IMR-90 (cell line): ENCODE results near the gene FGFRL1. TPM values are rescaled to one million over a fixed set of nuclear protein-coding genes. Genes with fewer than 3 reads are reported as not detected.

Source experiments
- ATAC-seq: fragments of 200-7000 bp; cut with Tn5 transposase; 2 replicates; pipeline ENCODE4 v1.9.1; 2020; ENCODE audit warnings: low read depth, mild to moderate bottlenecking, moderate library complexity
- BruUV-seq: library from RNA; stranded (reverse); fragments of 400-500 nt; replicated peaks from 2 replicates; lab custom pipeline; 2021; lab: Mats Ljungman, UMichigan
- CTCF ChIA-PET: fragments of 300-600 bp; formaldehyde crosslinking; extraction: SDS; loops from one replicate; lab custom pipeline; 2021; ENCODE audit warnings: antibody characterized with exemption; lab: Yijun Ruan, JAX
- POLR2A ChIA-PET: fragments of 300-600 bp; sonication (Branson Sonifier 250); formaldehyde crosslinking; loops from one replicate; lab custom pipeline; 2022; ENCODE audit warnings: antibody characterized with exemption; ENCODE audit not compliant: unreplicated experiment; lab: Charles Lee
- DNase-seq: peaks from one replicate; pipeline ENCODE4 v3.0.0; 2013
- H2AFZ ChIP-seq: replicated peaks from 2 replicates; pipeline ENCODE3; 2013; ENCODE audit warnings: low read length, mild to moderate bottlenecking; ENCODE audit not compliant: poor library complexity
- H2AK5ac ChIP-seq: 2 replicates; pipeline ENCODE4 v1.6.1; 2013; ENCODE audit warnings: low read depth, low read length, inconsistent platforms
- H2AK9ac ChIP-seq: replicated peaks from 2 replicates; pipeline ENCODE3; 2013; ENCODE audit warnings: mild to moderate bottlenecking, low read depth, low read length, moderate library complexity; ENCODE audit not compliant: poor library complexity
- H2BK120ac ChIP-seq: 2 replicates; pipeline ENCODE4 v1.6.1; 2013; ENCODE audit warnings: low read depth, low read length, inconsistent platforms
- H2BK15ac ChIP-seq: 3 replicates; pipeline ENCODE4 v1.6.1; 2013; ENCODE audit warnings: low read depth, low read length, inconsistent platforms
- H2BK20ac ChIP-seq: 2 replicates; pipeline ENCODE4 v1.6.1; 2013; ENCODE audit warnings: low read depth, mild to moderate bottlenecking, inconsistent platforms, low read length, moderate library complexity
- H2BK5ac ChIP-seq: 2 replicates; pipeline ENCODE4 v1.6.1; 2013; ENCODE audit warnings: mild to moderate bottlenecking, low read depth, low read length, inconsistent platforms; ENCODE audit not compliant: poor library complexity, severe bottlenecking
- H3K14ac ChIP-seq: replicated peaks from 2 replicates; pipeline ENCODE4 v1.6.1; 2013; ENCODE audit warnings: low read depth, low read length, inconsistent platforms
- H3K18ac ChIP-seq: 2 replicates; pipeline ENCODE4 v1.6.1; 2013; ENCODE audit warnings: low read depth, low read length, control low read depth
- H3K23ac ChIP-seq: 2 replicates; pipeline ENCODE4 v1.6.1; 2013; ENCODE audit warnings: low read depth, low read length, inconsistent platforms
- H3K27ac ChIP-seq: 2 replicates; pipeline ENCODE4 v1.5.1; 2013; ENCODE audit warnings: mild to moderate bottlenecking, control low read depth, low read length; ENCODE audit not compliant: insufficient read depth
- H3K27me3 ChIP-seq: 2 replicates; pipeline ENCODE4 v1.6.1; 2013; ENCODE audit warnings: low read length; ENCODE audit not compliant: control insufficient read depth, insufficient read depth
- H3K36me3 ChIP-seq: 2 replicates; pipeline ENCODE4 v1.6.1; 2013; ENCODE audit warnings: low read length, mixed read lengths; ENCODE audit not compliant: control insufficient read depth, insufficient read depth
- H3K4ac ChIP-seq: 2 replicates; pipeline ENCODE4 v1.6.1; 2013; ENCODE audit warnings: low read depth, low read length, inconsistent platforms
- H3K4me1 ChIP-seq: 2 replicates; pipeline ENCODE4 v1.6.1; 2013; ENCODE audit warnings: low read length, mixed read lengths; ENCODE audit not compliant: control insufficient read depth, insufficient read depth
- H3K4me2 ChIP-seq: 2 replicates; pipeline ENCODE4 v1.6.1; 2013; ENCODE audit warnings: low read depth, mild to moderate bottlenecking, control low read depth, low read length, moderate library complexity
- H3K4me3 ChIP-seq: 2 replicates; pipeline ENCODE4 v1.5.1; 2013; ENCODE audit warnings: low read depth, mild to moderate bottlenecking, control low read depth, low read length, moderate library complexity; ENCODE audit not compliant: insufficient read depth
- H3K56ac ChIP-seq: 2 replicates; pipeline ENCODE4 v1.6.1; 2013; ENCODE audit warnings: low read length, inconsistent platforms; ENCODE audit not compliant: insufficient read depth; ENCODE audit errors: extremely low read depth
- H3K79me1 ChIP-seq, 2 experiments: 2 replicates each; pipeline ENCODE4 v1.6.1; 2013; ENCODE audit warnings: low read length in 2 of 2, inconsistent platforms in 1 of 2, low read depth in 1 of 2
- H3K9ac ChIP-seq: 2 replicates; pipeline ENCODE4 v1.6.1; 2013; ENCODE audit warnings: low read depth, low read length, control low read depth
- H3K9me1 ChIP-seq: 2 replicates; pipeline ENCODE4 v1.6.1; 2013; ENCODE audit warnings: low read length, inconsistent platforms; ENCODE audit not compliant: insufficient read depth
- H3K9me3 ChIP-seq: 2 replicates; pipeline ENCODE4 v1.6.1; 2013; ENCODE audit warnings: low read length; ENCODE audit not compliant: control insufficient read depth, insufficient read depth
- H4K20me1 ChIP-seq: 2 replicates; pipeline ENCODE4 v1.6.1; 2013; ENCODE audit warnings: low read length, inconsistent platforms; ENCODE audit not compliant: insufficient read depth
- H4K5ac ChIP-seq: 2 replicates; pipeline ENCODE4 v1.6.1; 2013; ENCODE audit warnings: mild to moderate bottlenecking, low read depth, low read length, control low read depth
- H4K8ac ChIP-seq, 2 experiments: 2 replicates each; pipeline ENCODE4 v1.6.1; 2013; ENCODE audit warnings: low read depth in 2 of 2, low read length in 2 of 2, control low read depth in 1 of 2, inconsistent platforms in 1 of 2
- H4K91ac ChIP-seq: 2 replicates; pipeline ENCODE4 v1.6.1; 2013; ENCODE audit warnings: low read depth, low read length, inconsistent platforms; ENCODE audit not compliant: insufficient read depth
- BHLHE40 ChIP-seq: fragments of 150-350 bp; IDR thresholded peaks from 2 replicates; pipeline ENCODE4 v1.6.1; 2016; ENCODE audit warnings: mild to moderate bottlenecking, low read depth, low read length
- CEBPB ChIP-seq: IDR thresholded peaks from 2 replicates; pipeline ENCODE4 v1.6.1; 2012; ENCODE audit warnings: low read depth, low read length, improper control_type of control experiment
- CHD1 ChIP-seq: IDR thresholded peaks from 2 replicates; pipeline ENCODE4 v1.6.1; 2012; ENCODE audit warnings: low read depth, low read length, improper control_type of control experiment
- ELK1 ChIP-seq: fragments of 150-350 bp; IDR thresholded peaks from 2 replicates; pipeline ENCODE4 v1.6.1; 2016; ENCODE audit warnings: low read depth, mild to moderate bottlenecking, low read length, moderate library complexity, borderline replicate concordance
- FOS ChIP-seq: fragments of 150-350 bp; IDR thresholded peaks from 2 replicates; pipeline ENCODE4 v1.6.1; 2016; ENCODE audit warnings: low read depth, low read length
- MAFK ChIP-seq: IDR thresholded peaks from 2 replicates; pipeline ENCODE4 v1.6.1; 2012; ENCODE audit warnings: low read depth, low read length, improper control_type of control experiment
- MAZ ChIP-seq: IDR thresholded peaks from 2 replicates; pipeline ENCODE4 v1.6.1; 2012; ENCODE audit warnings: low read depth, mild to moderate bottlenecking, low read length, improper control_type of control experiment, moderate library complexity, borderline replicate concordance
- MXI1 ChIP-seq: IDR thresholded peaks from 2 replicates; pipeline ENCODE4 v1.6.1; 2012; ENCODE audit warnings: low read depth, mild to moderate bottlenecking, low read length, moderate library complexity, borderline replicate concordance
- NFE2L2 ChIP-seq: fragments of 150-350 bp; IDR thresholded peaks from 2 replicates; pipeline ENCODE4 v1.6.1; 2016; ENCODE audit warnings: low read depth, mild to moderate bottlenecking, low read length
- POLR2A ChIP-seq: IDR thresholded peaks from 2 replicates; pipeline ENCODE4 v1.6.1; 2012; ENCODE audit warnings: mild to moderate bottlenecking, low read depth, low read length
- RAD21 ChIP-seq: IDR thresholded peaks from 2 replicates; pipeline ENCODE4 v1.6.1; 2012; ENCODE audit warnings: low read length, improper control_type of control experiment
- RCOR1 ChIP-seq: IDR thresholded peaks from 2 replicates; pipeline ENCODE4 v1.6.1; 2012; ENCODE audit warnings: mild to moderate bottlenecking, low read length, improper control_type of control experiment; ENCODE audit not compliant: insufficient replicate concordance
- RFX5 ChIP-seq: IDR thresholded peaks from 2 replicates; pipeline ENCODE4 v1.8.0; 2012; ENCODE audit warnings: low read depth, mild to moderate bottlenecking, low read length, moderate library complexity
- SMC3 ChIP-seq: fragments of 150-350 bp; IDR thresholded peaks from 2 replicates; pipeline ENCODE4 v1.6.1; 2016; ENCODE audit warnings: low read depth, mild to moderate bottlenecking, antibody characterized with exemption, low read length, moderate library complexity
- WGBS, 2 experiments: methylation state at CpG; one replicate each; pipeline versions ENCODE4 v1.1.5 to v1.1.7; 2013; ENCODE audit warnings: missing lambda C conversion rate in 2 of 2; ENCODE audit not compliant: insufficient read length in 1 of 2; ENCODE audit errors: extremely low coverage in 2 of 2; 5-methylcytosine and 5-hydroxymethylcytosine counted together
- dilution Hi-C: fragments of 300-500 bp; cut with HindIII; formaldehyde crosslinking; loops from one replicate; pipeline ENCODE4 v1.14.3; 2018; ENCODE audit warnings: low sequenced_read_pairs; ENCODE audit not compliant: unreplicated experiment
- in situ Hi-C: fragments of 300-500 bp; cut with MboI; formaldehyde crosslinking; loops from 3 replicates; pipeline ENCODE4 v1.14.3; 2019; ENCODE audit warnings: low sequenced_read_pairs, inconsistent platforms, mixed read lengths
- intact Hi-C: fragments of 100-400 bp; cut with micrococcal nuclease; formaldehyde crosslinking; loops from 2 replicates; pipeline ENCODE4 v1.10.0; 2022
- polyA plus RNA-seq, 3 experiments: library from polyadenylated mRNA; depleted of rRNA; stranded (reverse); fragments of >200 nt; gene quantifications; 2 replicates each; pipeline ENCODE4 v1.2.3, GENCODE V29; 2012; ENCODE audit warnings: low replicate concordance in 1 of 3
- total RNA-seq: library from RNA; depleted of rRNA; stranded (reverse); fragments of >200 nt; gene quantifications from 2 replicates; pipeline ENCODE4 v1.2.3, GENCODE V29; 2012
- TF ChIP-seq, protein P1 (sequence below): fragments of 150-350 bp; IDR thresholded peaks from 2 replicates; pipeline ENCODE4 v1.6.1; 2017; ENCODE audit warnings: mild to moderate bottlenecking, antibody characterized with exemption, low read length, low read depth
- TF ChIP-seq, protein P2 (sequence below): conservative IDR thresholded peaks from 2 replicates; pipeline ENCODE4 v1.5.1; 2012; ENCODE audit warnings: mild to moderate bottlenecking, low read depth, low read length, improper control_type of control experiment

Gene FGFRL1
- total and polyA plus RNA-seq, 2 of the 4 experiments (the other 2 are of a cell fraction) = 49.3 to 78.8 TPM

DNA sequence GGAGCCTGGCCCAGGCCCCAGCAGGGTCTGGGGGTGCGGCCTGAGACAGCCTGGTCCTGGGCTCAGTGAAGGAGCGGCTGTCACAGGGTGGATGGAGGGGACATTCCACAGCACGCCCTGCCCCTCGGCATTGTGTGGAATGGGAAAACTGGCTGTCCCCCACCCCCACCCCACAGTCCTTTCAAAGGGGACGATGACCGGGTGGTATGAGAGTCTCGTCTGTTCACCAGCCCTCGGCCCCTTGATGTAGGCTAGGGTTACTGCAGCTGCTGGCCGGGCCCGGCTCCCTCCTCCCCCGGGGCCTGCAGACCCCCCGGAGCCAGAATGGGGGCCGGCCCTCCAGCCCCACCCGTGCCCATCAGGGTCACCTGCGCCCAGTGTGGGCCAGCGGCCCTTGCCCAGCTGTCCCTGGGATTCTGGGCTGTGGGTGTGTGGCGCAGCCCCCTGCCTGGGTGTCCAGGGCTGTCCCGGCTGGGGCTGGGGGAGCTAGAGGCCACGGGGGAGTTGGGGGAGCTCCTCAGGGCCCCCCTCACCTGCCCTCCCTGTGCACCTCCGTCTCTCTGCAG lies 11.7 kb downstream of the FGFRL1 start:
- POLR2A ChIA-PET = no interaction called here

More for the DNA sequence above, 11.7 kb downstream of the FGFRL1 start:
- Histone ChIP-seq H3K56ac (no peak overlapping the region), H3K14ac (no peak overlapping the region), H3K4me1 (peaks cover 4% of the 10 kb centered on the region; the same call in 1 of the 2 replicates), H4K8ac (no peak overlapping the region), H2BK15ac (no peak overlapping the region), H2BK20ac (no peak overlapping the region), H3K9me1 (peaks cover 11% of the 10 kb centered on the region), H4K5ac (no peak overlapping the region), H3K9me3 (no peaks in the 10 kb centered on the region), H4K20me1 (peaks cover 13% of the 10 kb centered on the region), H3K27me3 (no peaks in the 10 kb centered on the region), H2AK9ac (no peak overlapping the region), H3K23ac (no peak overlapping the region), H3K27ac (no peak overlapping the region), H4K91ac (no peak overlapping the region), H3K4me3 (no peak overlapping the region), H3K79me1 (peaks cover 0 to 4% of the 10 kb centered on the region in 2 experiments; a peak in 1 of 4 replicates), H2AK5ac (no peak overlapping the region), H2AFZ (no peak overlapping the region), H3K4me2 (no peak overlapping the region), H3K18ac (no peak overlapping the region), H3K4ac (no peak overlapping the region), H3K9ac (no peak overlapping the region), H2BK120ac (no peak overlapping the region), H2BK5ac (no peak overlapping the region), H3K36me3 (peaks cover 23% of the 10 kb centered on the region)
- in situ Hi-C loops = no loop called here
- intact Hi-C loops = no loop called here
- TF ChIP-seq, protein P1, sequence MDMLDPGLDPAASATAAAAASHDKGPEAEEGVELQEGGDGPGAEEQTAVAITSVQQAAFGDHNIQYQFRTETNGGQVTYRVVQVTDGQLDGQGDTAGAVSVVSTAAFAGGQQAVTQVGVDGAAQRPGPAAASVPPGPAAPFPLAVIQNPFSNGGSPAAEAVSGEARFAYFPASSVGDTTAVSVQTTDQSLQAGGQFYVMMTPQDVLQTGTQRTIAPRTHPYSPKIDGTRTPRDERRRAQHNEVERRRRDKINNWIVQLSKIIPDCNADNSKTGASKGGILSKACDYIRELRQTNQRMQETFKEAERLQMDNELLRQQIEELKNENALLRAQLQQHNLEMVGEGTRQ = no peak
- TF ChIP-seq CEBPB (no peak), SMC3 (no peak), MAZ (no peak), BHLHE40 (no peak), RFX5 (no peak), ELK1 (no peak), CHD1 (no peak), RCOR1 (no peak), RAD21 (no peak), MXI1 (no peak), POLR2A (no peak), NFE2L2 (no peak), MAFK (no peak), FOS (no peak)
- TF ChIP-seq, protein P2, sequence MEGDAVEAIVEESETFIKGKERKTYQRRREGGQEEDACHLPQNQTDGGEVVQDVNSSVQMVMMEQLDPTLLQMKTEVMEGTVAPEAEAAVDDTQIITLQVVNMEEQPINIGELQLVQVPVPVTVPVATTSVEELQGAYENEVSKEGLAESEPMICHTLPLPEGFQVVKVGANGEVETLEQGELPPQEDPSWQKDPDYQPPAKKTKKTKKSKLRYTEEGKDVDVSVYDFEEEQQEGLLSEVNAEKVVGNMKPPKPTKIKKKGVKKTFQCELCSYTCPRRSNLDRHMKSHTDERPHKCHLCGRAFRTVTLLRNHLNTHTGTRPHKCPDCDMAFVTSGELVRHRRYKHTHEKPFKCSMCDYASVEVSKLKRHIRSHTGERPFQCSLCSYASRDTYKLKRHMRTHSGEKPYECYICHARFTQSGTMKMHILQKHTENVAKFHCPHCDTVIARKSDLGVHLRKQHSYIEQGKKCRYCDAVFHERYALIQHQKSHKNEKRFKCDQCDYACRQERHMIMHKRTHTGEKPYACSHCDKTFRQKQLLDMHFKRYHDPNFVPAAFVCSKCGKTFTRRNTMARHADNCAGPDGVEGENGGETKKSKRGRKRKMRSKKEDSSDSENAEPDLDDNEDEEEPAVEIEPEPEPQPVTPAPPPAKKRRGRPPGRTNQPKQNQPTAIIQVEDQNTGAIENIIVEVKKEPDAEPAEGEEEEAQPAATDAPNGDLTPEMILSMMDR = no peak
- CTCF ChIA-PET = no interaction called here
- no peak for DNase-seq
- BruUV-seq = no TSS peak
- no peak for ATAC-seq
- 95% methylated on average over 10 of the region's 20 CpGs; no CpG with 5 or more reads in 1 of the 2 experiments for WGBS, 2 experiments
- dilution Hi-C loops = no loop called here
